Heart left ventricle (tissue), 13 donors: ENCODE data around the gene DTX3L.

ENCODE experiments used
- POLR2A ChIP-seq, 2 donors: fragments of 450-650 bp; IDR thresholded peaks; one replicate each; pipeline ENCODE4 v1.6.1; 2017; ENCODE audit warnings: antibody characterized with exemption in 2 of 2, mild to moderate bottlenecking in 2 of 2, moderate library complexity in 2 of 2
- TF ChIP-seq, protein P1 (sequence below), 12 donors: fragments of 200-600 bp; sonication (generic) in 4 of 12; IDR thresholded peaks; one replicate each; pipeline versions ENCODE4 v1.5.0 to v1.8.0; 2018 to 2022; ENCODE audit warnings: antibody characterized with exemption in 12 of 12, mild to moderate bottlenecking in 5 of 12
- donor health status: ischemic (EF 13 %, LVEDD 7.1; RV severe dilation, severe dysfunction).
- donor health status: DM: no; HTN: yes; CAD: no.
- donor health status: DM: no; HTN: no; CAD: no.
- donor health status: ischemic (EF 25% LVEDD 6.9; RV normal size, moderate dysfunction).
- donor health status: ischemic (EF 25% LVEDD 5.7; RV mildly dilated, moderate dysfunction).
- donor health status: ischemic (EF 35%, LVEDD 5.7; RV mildly dilated, moderate dysfunction).
- donor health status: nonischemic (EF 11% LVEDD 7.7; RV severe dilation, severe dysfunction).
- donor health status: DM: yes; HTN: yes; CAD: no.
- donor health status: PGD.
- donor health status: ischemic (EF 29% LVEDD 5.4; RV normal size, mild dysfunction).
- donor health status: nonischemic (EF 23%, LVEDD 6.1; RV moderate dilation, normal function).

DNA sequence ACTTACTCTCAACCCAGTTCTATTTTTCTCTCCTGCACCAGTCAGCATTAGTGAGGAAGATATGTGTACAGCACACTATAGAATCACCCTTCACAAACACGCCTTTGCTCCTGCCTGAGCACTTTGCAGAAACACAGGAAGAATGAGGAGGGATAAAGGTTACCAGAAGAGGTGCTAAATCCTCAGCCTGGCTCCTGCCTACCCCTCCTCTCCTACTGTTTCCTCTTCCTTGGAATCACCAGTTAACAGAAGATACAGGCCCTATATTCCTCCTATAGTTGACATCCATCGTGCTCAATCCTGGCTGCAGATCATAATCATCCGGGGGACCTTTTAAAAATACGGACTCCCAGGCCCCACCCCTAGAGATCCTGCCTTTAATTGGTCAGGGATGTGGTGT lies 42.2 kb downstream of the DTX3L start:
- TF ChIP-seq, protein P1, sequence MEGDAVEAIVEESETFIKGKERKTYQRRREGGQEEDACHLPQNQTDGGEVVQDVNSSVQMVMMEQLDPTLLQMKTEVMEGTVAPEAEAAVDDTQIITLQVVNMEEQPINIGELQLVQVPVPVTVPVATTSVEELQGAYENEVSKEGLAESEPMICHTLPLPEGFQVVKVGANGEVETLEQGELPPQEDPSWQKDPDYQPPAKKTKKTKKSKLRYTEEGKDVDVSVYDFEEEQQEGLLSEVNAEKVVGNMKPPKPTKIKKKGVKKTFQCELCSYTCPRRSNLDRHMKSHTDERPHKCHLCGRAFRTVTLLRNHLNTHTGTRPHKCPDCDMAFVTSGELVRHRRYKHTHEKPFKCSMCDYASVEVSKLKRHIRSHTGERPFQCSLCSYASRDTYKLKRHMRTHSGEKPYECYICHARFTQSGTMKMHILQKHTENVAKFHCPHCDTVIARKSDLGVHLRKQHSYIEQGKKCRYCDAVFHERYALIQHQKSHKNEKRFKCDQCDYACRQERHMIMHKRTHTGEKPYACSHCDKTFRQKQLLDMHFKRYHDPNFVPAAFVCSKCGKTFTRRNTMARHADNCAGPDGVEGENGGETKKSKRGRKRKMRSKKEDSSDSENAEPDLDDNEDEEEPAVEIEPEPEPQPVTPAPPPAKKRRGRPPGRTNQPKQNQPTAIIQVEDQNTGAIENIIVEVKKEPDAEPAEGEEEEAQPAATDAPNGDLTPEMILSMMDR (IDR thresholded peaks at IDR 0.05), result no peak
- TF ChIP-seq POLR2A (IDR thresholded peaks at IDR 0.05), result no peak
